MM.1S (cell line): Measurements from ENCODE around the gene TTC38.

Experiments
- DNase-seq: peaks from one replicate; pipeline ENCODE4 v3.0.0-alpha.2; 2015
- H2AFZ ChIP-seq: fragments of 300-600 bp; sonication (generic); 2 replicates; pipeline ENCODE4 v1.6.0; 2016; ENCODE audit warnings: antibody characterized with exemption, low read length
- H3F3A ChIP-seq: fragments of 300-600 bp; sonication (generic); 2 replicates; pipeline ENCODE4 v1.6.1; 2016; ENCODE audit warnings: mild to moderate bottlenecking, antibody characterized with exemption, low read length, moderate library complexity, mixed read lengths; ENCODE audit not compliant: insufficient read depth
- H3K27ac ChIP-seq: fragments of 300-600 bp; sonication (generic); 2 replicates; pipeline ENCODE4 v1.5.1; 2016; ENCODE audit warnings: mild to moderate bottlenecking, low read length
- H3K27me3 ChIP-seq: fragments of 300-600 bp; sonication (generic); replicated peaks from 2 replicates; pipeline ENCODE4 v1.6.0; 2016; ENCODE audit warnings: low read length; ENCODE audit not compliant: insufficient read depth
- H3K36me3 ChIP-seq: fragments of 300-600 bp; sonication (generic); replicated peaks from 2 replicates; pipeline ENCODE4 v1.6.1; 2016; ENCODE audit warnings: mild to moderate bottlenecking, low read length, mixed read lengths; ENCODE audit not compliant: insufficient read depth
- H3K4me1 ChIP-seq: fragments of 300-600 bp; sonication (generic); 2 replicates; pipeline ENCODE4 v1.6.1; 2016; ENCODE audit warnings: low read length, mixed read lengths
- H3K4me2 ChIP-seq: fragments of 300-600 bp; sonication (generic); 2 replicates; pipeline ENCODE4 v1.6.0; 2016; ENCODE audit warnings: low read depth, low read length
- H3K4me3 ChIP-seq: fragments of 300-600 bp; sonication (generic); 2 replicates; pipeline ENCODE4 v1.5.1; 2016; ENCODE audit warnings: low read length, mixed read lengths
- H3K79me2 ChIP-seq: fragments of 300-600 bp; sonication (generic); 2 replicates; pipeline ENCODE4 v1.6.1; 2016; ENCODE audit warnings: mixed run types, low read length, mixed read lengths
- H3K9ac ChIP-seq: fragments of 300-600 bp; sonication (generic); 2 replicates; pipeline ENCODE4 v1.6.1; 2016; ENCODE audit warnings: low read length, mixed read lengths
- H3K9me2 ChIP-seq: fragments of 300-600 bp; sonication (generic); replicated peaks from 2 replicates; pipeline ENCODE4 v1.6.1; 2016; ENCODE audit warnings: mild to moderate bottlenecking, low read length, mixed read lengths; ENCODE audit not compliant: insufficient read depth
- H3K9me3 ChIP-seq: fragments of 300-600 bp; sonication (generic); replicated peaks from 2 replicates; pipeline ENCODE4 v1.6.1; 2016; ENCODE audit warnings: mild to moderate bottlenecking, low read length, mixed read lengths; ENCODE audit not compliant: insufficient read depth
- H4K20me1 ChIP-seq: fragments of 300-600 bp; sonication (generic); 2 replicates; pipeline ENCODE4 v1.6.1; 2016; ENCODE audit warnings: mild to moderate bottlenecking, low read length, moderate library complexity, mixed read lengths; ENCODE audit not compliant: insufficient read depth
- EZH2 ChIP-seq: fragments of 300-600 bp; sonication (generic); optimal IDR thresholded peaks from 2 replicates; pipeline ENCODE3; 2017; ENCODE audit warnings: low read depth, mild to moderate bottlenecking, antibody characterized with exemption, low read length, mixed read lengths
- EZH2phosphoT487 ChIP-seq: fragments of 300-600 bp; sonication (generic); IDR thresholded peaks from 2 replicates; pipeline ENCODE4 v1.6.1; 2018; ENCODE audit warnings: antibody characterized with exemption, low read length
- TF ChIP-seq, protein P1 (sequence below): fragments of 300-600 bp; sonication (generic); IDR thresholded peaks from 2 replicates; pipeline ENCODE4 v1.5.1; 2016; ENCODE audit warnings: antibody characterized with exemption, low read length, mixed read lengths

Gene TTC38

DNA sequence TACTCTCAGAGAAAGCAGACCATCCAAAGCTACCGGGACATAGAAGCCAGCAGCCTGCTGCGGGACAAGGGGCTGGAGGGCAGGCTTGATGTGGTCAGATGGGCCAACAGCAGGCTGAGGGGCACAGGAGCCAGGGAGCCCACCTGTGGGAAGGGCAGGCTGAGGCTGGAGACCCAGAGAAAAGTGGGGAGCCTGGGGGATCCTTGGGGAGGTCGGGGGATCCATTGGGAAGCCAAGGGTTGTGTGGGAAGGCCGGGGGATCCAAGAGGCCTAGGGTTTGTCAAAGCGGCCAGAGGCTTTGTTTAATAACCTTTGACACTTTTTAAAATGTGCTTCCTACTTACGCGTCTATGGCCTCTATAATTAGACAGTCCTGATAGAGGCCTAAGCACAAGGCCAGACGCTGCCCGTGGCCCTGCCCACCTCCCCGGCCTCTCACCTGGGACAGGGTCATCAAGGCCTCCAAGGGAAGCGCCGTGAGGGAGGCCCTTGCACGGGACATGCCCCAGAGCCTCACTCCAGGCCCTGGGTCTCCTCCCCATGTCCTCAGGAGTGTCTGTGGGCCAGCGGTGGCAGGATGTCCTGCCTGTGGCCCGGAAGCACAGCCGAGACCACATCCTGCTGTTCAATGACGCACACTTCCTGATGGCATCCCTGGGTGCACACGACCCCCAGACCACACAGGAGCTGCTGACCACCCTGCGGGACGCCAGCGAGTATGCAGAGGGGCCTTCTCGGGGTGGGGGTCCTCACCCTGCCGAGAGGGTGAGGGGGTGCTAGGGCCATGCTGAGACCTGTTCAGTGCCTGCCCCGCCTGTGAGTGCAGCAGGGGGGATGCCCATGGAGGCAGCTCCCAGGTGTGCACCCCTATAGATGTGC lies 20.3 kb downstream of the TTC38 start:
- no peaks in the 10 kb centered on the region for H4K20me1 ChIP-seq
- peak overlapping the region; percentile 38; the same call in 1 of the 2 replicates for H3K27ac ChIP-seq
- no peak for TF ChIP-seq EZH2phosphoT487
- TF ChIP-seq EZH2, result no peak
- TF ChIP-seq, protein P1, sequence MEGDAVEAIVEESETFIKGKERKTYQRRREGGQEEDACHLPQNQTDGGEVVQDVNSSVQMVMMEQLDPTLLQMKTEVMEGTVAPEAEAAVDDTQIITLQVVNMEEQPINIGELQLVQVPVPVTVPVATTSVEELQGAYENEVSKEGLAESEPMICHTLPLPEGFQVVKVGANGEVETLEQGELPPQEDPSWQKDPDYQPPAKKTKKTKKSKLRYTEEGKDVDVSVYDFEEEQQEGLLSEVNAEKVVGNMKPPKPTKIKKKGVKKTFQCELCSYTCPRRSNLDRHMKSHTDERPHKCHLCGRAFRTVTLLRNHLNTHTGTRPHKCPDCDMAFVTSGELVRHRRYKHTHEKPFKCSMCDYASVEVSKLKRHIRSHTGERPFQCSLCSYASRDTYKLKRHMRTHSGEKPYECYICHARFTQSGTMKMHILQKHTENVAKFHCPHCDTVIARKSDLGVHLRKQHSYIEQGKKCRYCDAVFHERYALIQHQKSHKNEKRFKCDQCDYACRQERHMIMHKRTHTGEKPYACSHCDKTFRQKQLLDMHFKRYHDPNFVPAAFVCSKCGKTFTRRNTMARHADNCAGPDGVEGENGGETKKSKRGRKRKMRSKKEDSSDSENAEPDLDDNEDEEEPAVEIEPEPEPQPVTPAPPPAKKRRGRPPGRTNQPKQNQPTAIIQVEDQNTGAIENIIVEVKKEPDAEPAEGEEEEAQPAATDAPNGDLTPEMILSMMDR, result no peak
- H3K4me1 ChIP-seq, result peaks cover 26% of the 10 kb centered on the region
- no peaks in the 10 kb centered on the region for H3K27me3 ChIP-seq
- no peaks in the 10 kb centered on the region; the same call in 1 of the 2 replicates for H3K36me3 ChIP-seq
- peak overlapping the region; percentile 95 for H3K4me2 ChIP-seq
- no peaks in the 10 kb centered on the region for H3K9me3 ChIP-seq
- peak overlapping the region; percentile 82 for H2AFZ ChIP-seq
- peak overlapping the region; percentile 75 for H3K4me3 ChIP-seq
- peak; percentile 64 for DNase-seq
- no peaks in the 10 kb centered on the region for H3K9me2 ChIP-seq
- peak overlapping the region; percentile 90 for H3K9ac ChIP-seq
- peaks cover 19% of the 10 kb centered on the region for H3K79me2 ChIP-seq
- H3F3A ChIP-seq, result peaks cover 8% of the 10 kb centered on the region; the same call in 1 of the 2 replicates

DNA sequence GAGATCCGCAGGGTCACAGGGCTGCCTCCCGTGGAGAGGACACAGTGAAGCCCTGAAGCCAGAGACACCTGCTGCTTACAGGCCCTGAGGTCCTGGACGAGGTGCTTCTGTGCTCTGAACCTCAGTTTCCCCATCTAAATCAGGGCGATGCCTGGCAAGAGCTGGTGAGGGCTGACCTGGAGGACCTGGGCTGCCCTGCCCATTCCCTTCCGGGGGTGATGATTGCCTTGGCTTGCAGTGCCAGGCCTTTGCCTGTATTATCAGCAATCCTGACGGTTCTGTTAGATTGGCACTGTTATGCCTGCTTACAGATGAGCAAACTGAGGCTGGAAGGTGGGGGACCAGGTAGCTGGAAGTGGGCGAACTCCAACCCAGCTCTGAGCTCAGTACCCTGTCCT lies 21.0 kb downstream of the TTC38 start:
- Histone ChIP-seq H3F3A (peaks cover 15% of the 10 kb centered on the region), H4K20me1 (no peaks in the 10 kb centered on the region), H3K9me3 (no peaks in the 10 kb centered on the region), H2AFZ (peak overlapping the region; percentile 82), H3K4me1 (peaks cover 34% of the 10 kb centered on the region), H3K9me2 (no peaks in the 10 kb centered on the region), H3K4me3 (peak overlapping the region; percentile 75), H3K27ac (peak overlapping the region; percentile 38; the same call in 1 of the 2 replicates), H3K4me2 (peak overlapping the region; percentile 95), H3K9ac (peak overlapping the region; percentile 90; the same call in 1 of the 2 replicates), H3K79me2 (peaks cover 19% of the 10 kb centered on the region), H3K36me3 (no peaks in the 10 kb centered on the region; the same call in 1 of the 2 replicates), H3K27me3 (no peaks in the 10 kb centered on the region)
- TF ChIP-seq, protein P1, result no peak
- TF ChIP-seq EZH2phosphoT487 (no peak), EZH2 (no peak)
- no peak for DNase-seq

DNA sequence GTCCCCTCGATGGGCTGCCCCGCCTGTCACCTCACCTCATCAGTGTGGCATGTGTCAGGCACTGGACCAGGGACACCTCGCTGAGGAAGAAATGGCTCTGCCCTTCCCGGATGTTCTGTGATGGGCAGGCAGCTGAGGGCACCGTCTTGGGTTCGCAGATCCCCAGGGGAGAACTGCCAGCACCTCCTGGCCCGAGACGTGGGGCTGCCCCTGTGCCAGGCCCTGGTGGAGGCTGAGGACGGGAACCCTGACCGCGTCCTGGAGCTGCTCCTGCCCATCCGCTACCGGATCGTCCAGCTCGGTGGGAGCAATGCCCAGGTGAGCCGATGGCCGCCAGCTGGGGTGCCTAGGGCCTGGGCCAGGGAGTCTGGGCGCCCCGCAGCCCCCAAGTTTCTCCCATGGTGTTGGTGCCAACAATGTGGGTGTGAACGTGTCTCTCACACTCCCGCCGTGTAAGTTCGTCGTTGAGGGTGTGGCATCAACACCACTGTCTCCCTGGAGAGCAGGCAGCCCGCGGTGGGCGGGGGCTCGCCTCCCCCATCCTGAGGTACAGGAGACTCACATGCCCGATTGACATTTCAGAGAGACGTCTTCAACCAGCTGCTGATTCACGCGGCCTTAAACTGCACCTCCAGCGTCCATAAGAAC lies 21.6 kb downstream of the TTC38 start:
- H3K9me3 ChIP-seq, result no peaks in the 10 kb centered on the region
- H3K27me3 ChIP-seq, result no peaks in the 10 kb centered on the region
- H3K4me3 ChIP-seq, result no peak overlapping the region
- DNase-seq, result no peak
- no peak overlapping the region for H3K9ac ChIP-seq
- H3K36me3 ChIP-seq, result no peaks in the 10 kb centered on the region
- H3F3A ChIP-seq, result peaks cover 19% of the 10 kb centered on the region
- peaks cover 37% of the 10 kb centered on the region for H3K4me1 ChIP-seq
- H3K79me2 ChIP-seq, result peaks cover 19% of the 10 kb centered on the region
- TF ChIP-seq EZH2, result no peak
- no peak for TF ChIP-seq EZH2phosphoT487
- TF ChIP-seq, protein P1, result no peak
- H2AFZ ChIP-seq, result no peak overlapping the region
- H4K20me1 ChIP-seq, result no peaks in the 10 kb centered on the region
- no peak overlapping the region for H3K4me2 ChIP-seq
- H3K9me2 ChIP-seq, result no peaks in the 10 kb centered on the region
- H3K27ac ChIP-seq, result no peak overlapping the region
